A673 (cell line): Measurements from ENCODE around the gene IL11RA. TPM values are rescaled to one million over a fixed set of nuclear protein-coding genes. Genes with fewer than 3 reads are reported as not detected.

Source experiments
- BruUV-seq: library from RNA; stranded (reverse); fragments of 400-500 nt; replicated peaks from 2 replicates; lab custom pipeline; 2021; lab: Mats Ljungman, UMichigan
- CTCF ChIA-PET: fragments of 300-600 bp; sonication (Branson Sonifier 250); formaldehyde crosslinking; loops from one replicate; lab custom pipeline; 2022; ENCODE audit warnings: antibody characterized with exemption; lab: Charles Lee
- POLR2A ChIA-PET: fragments of 300-600 bp; sonication (Branson Sonifier 250); formaldehyde crosslinking; loops from one replicate; lab custom pipeline; 2022; ENCODE audit warnings: antibody characterized with exemption; ENCODE audit not compliant: low non-redundant PET; lab: Charles Lee
- DNase-seq: peaks from one replicate; pipeline ENCODE4 v3.0.0-alpha.2; 2015; ENCODE audit warnings: low spot score
- H3K27ac ChIP-seq: fragments of 200-600 bp; sonication (generic); 2 replicates; pipeline ENCODE4 v1.5.1; 2016; ENCODE audit warnings: mixed run types, low read depth, mild to moderate bottlenecking, mixed read lengths, antibody characterized with exemption, low read length; ENCODE audit not compliant: poor library complexity, severe bottlenecking
- H3K27me3 ChIP-seq: fragments of 200-600 bp; sonication (generic); replicated peaks from 2 replicates; pipeline ENCODE4 v1.6.1; 2017; ENCODE audit warnings: mixed run types, low read depth, mild to moderate bottlenecking, mixed read lengths, antibody characterized with exemption, low read length; ENCODE audit not compliant: insufficient read depth, poor library complexity
- H3K36me3 ChIP-seq: fragments of 200-600 bp; sonication (generic); 2 replicates; pipeline ENCODE4 v1.6.1; 2016; ENCODE audit warnings: mixed run types, mild to moderate bottlenecking, mixed read lengths, antibody characterized with exemption, low read length; ENCODE audit not compliant: insufficient read depth, poor library complexity, severe bottlenecking
- H3K4me1 ChIP-seq: fragments of 200-600 bp; sonication (generic); 2 replicates; pipeline ENCODE4 v1.6.1; 2017; ENCODE audit warnings: mixed run types, mild to moderate bottlenecking, mixed read lengths, antibody characterized with exemption, low read length; ENCODE audit not compliant: insufficient read depth, poor library complexity, severe bottlenecking
- H3K4me3 ChIP-seq: fragments of 200-600 bp; sonication (generic); 2 replicates; pipeline ENCODE4 v1.5.1; 2016; ENCODE audit warnings: low read depth, mixed run types, mild to moderate bottlenecking, mixed read lengths, low read length; ENCODE audit not compliant: poor library complexity, severe bottlenecking
- H3K9me3 ChIP-seq: fragments of 200-600 bp; sonication (generic); 2 replicates; pipeline ENCODE4 v1.6.1; 2016; ENCODE audit warnings: mixed run types, low read depth, mild to moderate bottlenecking, mixed read lengths, antibody characterized with exemption, low read length; ENCODE audit not compliant: poor library complexity, severe bottlenecking
- EZH2 ChIP-seq: fragments of 200-600 bp; sonication (generic); IDR thresholded peaks from 2 replicates; pipeline ENCODE4 v1.6.1; 2017; ENCODE audit warnings: borderline replicate concordance, low read depth, mild to moderate bottlenecking, mixed read lengths, antibody characterized with exemption, low read length; ENCODE audit not compliant: poor library complexity, severe bottlenecking
- intact Hi-C: fragments of 100-400 bp; cut with micrococcal nuclease; formaldehyde crosslinking; loops from one replicate; pipeline ENCODE4 v1.10.0; 2022; ENCODE audit not compliant: unreplicated experiment
- total RNA-seq: library from RNA; stranded (reverse); gene quantifications from 2 replicates; pipeline ENCODE4 v1.2.3, GENCODE V29; 2021
- TF ChIP-seq, protein P1 (sequence below): fragments of 300-800, 200-600 bp; sonication (generic); conservative IDR thresholded peaks from 2 replicates; pipeline ENCODE4 v1.5.1; 2017; ENCODE audit warnings: low read depth, mild to moderate bottlenecking, antibody characterized with exemption, low read length, moderate library complexity, mixed read lengths

Gene IL11RA
- total RNA-seq, 1 experiment from 2014 or later = 5.6 TPM

DNA sequence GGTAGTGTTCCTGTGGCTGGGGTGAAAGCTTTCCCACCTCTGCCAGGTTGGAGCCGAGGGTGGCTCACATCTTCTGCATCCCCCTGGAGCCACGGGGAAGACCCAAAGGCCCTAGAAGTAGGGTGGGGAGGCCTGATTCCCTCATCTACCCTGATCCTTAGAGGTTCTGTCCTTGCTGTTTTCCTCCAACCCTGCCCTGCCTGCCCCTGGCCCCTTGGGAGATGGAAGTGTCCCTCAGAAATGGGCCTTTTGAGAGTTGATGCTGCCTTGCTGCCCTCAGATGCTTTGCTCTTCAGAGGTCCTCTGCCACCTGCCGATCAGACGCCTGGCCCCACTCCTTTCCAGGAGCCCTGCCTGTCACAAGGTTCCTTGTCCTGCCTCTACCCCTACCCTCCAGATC, 32.8 kb downstream of the IL11RA start:
- Histone ChIP-seq H3K4me1 (no peaks in the 10 kb centered on the region), H3K27ac (no peak overlapping the region), H3K4me3 (no peak overlapping the region), H3K27me3 (no peaks in the 10 kb centered on the region), H3K9me3 (no peaks in the 10 kb centered on the region), H3K36me3 (no peaks in the 10 kb centered on the region)
- TF ChIP-seq, protein P1, sequence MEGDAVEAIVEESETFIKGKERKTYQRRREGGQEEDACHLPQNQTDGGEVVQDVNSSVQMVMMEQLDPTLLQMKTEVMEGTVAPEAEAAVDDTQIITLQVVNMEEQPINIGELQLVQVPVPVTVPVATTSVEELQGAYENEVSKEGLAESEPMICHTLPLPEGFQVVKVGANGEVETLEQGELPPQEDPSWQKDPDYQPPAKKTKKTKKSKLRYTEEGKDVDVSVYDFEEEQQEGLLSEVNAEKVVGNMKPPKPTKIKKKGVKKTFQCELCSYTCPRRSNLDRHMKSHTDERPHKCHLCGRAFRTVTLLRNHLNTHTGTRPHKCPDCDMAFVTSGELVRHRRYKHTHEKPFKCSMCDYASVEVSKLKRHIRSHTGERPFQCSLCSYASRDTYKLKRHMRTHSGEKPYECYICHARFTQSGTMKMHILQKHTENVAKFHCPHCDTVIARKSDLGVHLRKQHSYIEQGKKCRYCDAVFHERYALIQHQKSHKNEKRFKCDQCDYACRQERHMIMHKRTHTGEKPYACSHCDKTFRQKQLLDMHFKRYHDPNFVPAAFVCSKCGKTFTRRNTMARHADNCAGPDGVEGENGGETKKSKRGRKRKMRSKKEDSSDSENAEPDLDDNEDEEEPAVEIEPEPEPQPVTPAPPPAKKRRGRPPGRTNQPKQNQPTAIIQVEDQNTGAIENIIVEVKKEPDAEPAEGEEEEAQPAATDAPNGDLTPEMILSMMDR = no peak
- TF ChIP-seq EZH2 = no peak
- no peak for DNase-seq
- POLR2A ChIA-PET = no interaction called here
- no TSS peak for BruUV-seq
- CTCF ChIA-PET = no interaction called here
- intact Hi-C loops = no loop called here

DNA sequence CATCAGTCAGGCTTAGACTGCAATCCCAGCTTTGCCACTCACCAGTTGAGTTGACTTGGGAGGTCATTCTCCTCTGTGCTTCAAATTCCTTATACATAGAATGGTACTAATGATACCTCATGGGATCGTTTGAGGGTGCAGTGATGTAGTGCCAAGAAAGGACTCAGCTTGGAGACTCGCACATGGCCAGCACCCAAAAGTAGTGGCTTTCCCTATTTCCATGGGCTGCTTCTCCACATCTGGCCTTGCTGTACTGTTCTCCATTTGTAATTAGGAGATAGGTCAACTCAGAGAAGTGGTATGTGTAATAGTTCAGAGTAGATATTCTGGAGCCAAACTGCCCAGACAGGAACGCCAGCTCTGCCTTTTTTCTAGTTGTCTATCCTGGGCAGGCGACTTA, 33.6 kb downstream of the IL11RA start:
- H3K27ac ChIP-seq = no peak overlapping the region
- no peaks in the 10 kb centered on the region for H3K36me3 ChIP-seq
- no peaks in the 10 kb centered on the region for H3K27me3 ChIP-seq
- H3K4me3 ChIP-seq = no peak overlapping the region
- intact Hi-C loops = no loop called here
- TF ChIP-seq, protein P1 = no peak
- TF ChIP-seq EZH2 = no peak
- BruUV-seq = no TSS peak
- CTCF ChIA-PET = interaction anchor here (0.6 kb wide), 1 partner anchor 15 kb away, joined by 4 read pairs; no protein-coding TSS in a partner anchor
- H3K9me3 ChIP-seq = no peaks in the 10 kb centered on the region
- POLR2A ChIA-PET = interaction anchor here (0.5 kb wide), 1 partner anchor 1875 kb away, joined by 8 read pairs; no protein-coding TSS in a partner anchor
- H3K4me1 ChIP-seq = no peaks in the 10 kb centered on the region
- DNase-seq = no peak

DNA sequence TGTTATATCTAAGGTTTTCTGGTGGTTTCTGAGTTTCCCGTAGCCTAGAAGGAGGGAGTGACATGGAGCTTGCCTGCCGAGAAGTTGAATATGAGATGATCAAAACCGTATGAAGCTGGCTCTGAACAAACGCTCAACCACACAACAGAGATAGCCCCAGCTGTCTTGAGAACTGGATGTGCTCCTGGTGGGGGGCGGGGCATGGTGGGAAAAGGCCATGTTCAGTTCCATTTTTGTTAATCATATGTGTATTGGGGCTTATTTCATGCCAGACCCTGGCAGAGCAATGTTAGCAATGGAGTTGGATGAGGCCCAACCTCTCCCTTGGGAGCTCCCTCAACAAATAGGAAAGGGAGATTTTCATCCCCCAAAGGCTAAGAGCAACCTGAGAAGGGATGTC, 34.2 kb downstream of the IL11RA start:
- no TSS peak for BruUV-seq
- H3K36me3 ChIP-seq = no peaks in the 10 kb centered on the region
- ChIA-PET POLR2A (no interaction called here), CTCF (interaction anchor here (0.6 kb wide), 1 partner anchor 14 kb away, joined by 4 read pairs; no protein-coding TSS in a partner anchor)
- no peak for DNase-seq
- H3K9me3 ChIP-seq = no peaks in the 10 kb centered on the region
- intact Hi-C loops = no loop called here
- no peaks in the 10 kb centered on the region for H3K4me1 ChIP-seq
- TF ChIP-seq, protein P1 = no peak
- no peak for TF ChIP-seq EZH2
- no peak overlapping the region for H3K4me3 ChIP-seq
- H3K27ac ChIP-seq = no peak overlapping the region
- no peaks in the 10 kb centered on the region for H3K27me3 ChIP-seq
